ENCODE measurements around the gene COL23A1. TPM values are rescaled to one million over a fixed set of nuclear protein-coding genes. Genes with fewer than 3 reads are reported as not detected.

The COL23A1 gene
- total and polyA plus RNA-seq, 2 experiments from 2014 or later = 4.8 to 8.2 TPM

DNA sequence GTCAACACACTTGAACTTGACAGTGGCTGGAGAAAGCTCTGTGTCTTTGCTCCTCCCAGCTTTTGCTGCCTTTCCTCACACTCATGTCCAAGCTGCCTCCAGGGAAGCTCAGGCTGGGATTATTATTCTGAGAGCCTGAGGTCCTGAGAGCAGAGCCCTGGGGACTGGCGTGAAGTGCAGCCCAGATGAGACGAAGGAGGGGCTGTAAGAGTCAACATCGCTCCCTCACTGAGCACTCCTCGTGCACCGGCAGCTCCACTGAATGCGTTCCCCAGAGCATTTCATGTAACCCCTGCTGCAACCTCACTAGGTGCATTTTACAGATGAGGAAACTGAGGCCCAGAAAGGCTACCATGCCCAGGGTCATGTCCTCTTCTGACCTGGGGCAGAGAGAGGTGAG is 294.1 kb downstream of the COL23A1 start:
- DNase-seq (ENCODE audit: low spot score) = no peak
- H3K27me3 Mint-ChIP-seq (ENCODE audit: insufficient read depth, low read depth, poor library complexity) = peaks cover 4% of the 10 kb centered on the region
- Histone ChIP-seq H4K20me1 (replicated peaks; ENCODE audit: insufficient read depth) (no peaks in the 10 kb centered on the region), H3K9me2 (ENCODE audit: insufficient read depth) (peaks cover 4% of the 10 kb centered on the region; the same call in 1 of the 2 replicates), H3K27ac (ENCODE audit: low read depth) (no peak overlapping the region), H3F3A (replicated peaks; ENCODE audit: low read depth) (no peaks in the 10 kb centered on the region), H2AFZ (no peak overlapping the region), H3K4me3 (no peak overlapping the region), H3K4me1 (ENCODE audit: insufficient read depth) (no peaks in the 10 kb centered on the region), H3K79me2 (replicated peaks; ENCODE audit: insufficient read depth) (no peaks in the 10 kb centered on the region), H3K4me2 (no peak overlapping the region), H3K36me3 (ENCODE audit: insufficient read depth) (no peaks in the 10 kb centered on the region), H3K27me3 (ENCODE audit: insufficient read depth) (no peaks in the 10 kb centered on the region)
- no peak overlapping the region for H3K27ac Mint-ChIP-seq
- TF ChIP-seq JUNB (IDR thresholded peaks at IDR 0.05; ENCODE audit: unreplicated experiment) (no peak), EZH2phosphoT487 (IDR thresholded peaks at IDR 0.05; ENCODE audit: unreplicated experiment) (no peak), NANOG (IDR thresholded peaks at IDR 0.05; ENCODE audit: borderline replicate concordance) (no peak), POLR2AphosphoS5 (IDR thresholded peaks at IDR 0.05; ENCODE audit: low read depth) (no peak)
- TF ChIP-seq, protein P1, sequence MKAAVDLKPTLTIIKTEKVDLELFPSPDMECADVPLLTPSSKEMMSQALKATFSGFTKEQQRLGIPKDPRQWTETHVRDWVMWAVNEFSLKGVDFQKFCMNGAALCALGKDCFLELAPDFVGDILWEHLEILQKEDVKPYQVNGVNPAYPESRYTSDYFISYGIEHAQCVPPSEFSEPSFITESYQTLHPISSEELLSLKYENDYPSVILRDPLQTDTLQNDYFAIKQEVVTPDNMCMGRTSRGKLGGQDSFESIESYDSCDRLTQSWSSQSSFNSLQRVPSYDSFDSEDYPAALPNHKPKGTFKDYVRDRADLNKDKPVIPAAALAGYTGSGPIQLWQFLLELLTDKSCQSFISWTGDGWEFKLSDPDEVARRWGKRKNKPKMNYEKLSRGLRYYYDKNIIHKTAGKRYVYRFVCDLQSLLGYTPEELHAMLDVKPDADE (IDR thresholded peaks at IDR 0.05) = no peak
- no peak overlapping the region for H3K4me3 Mint-ChIP-seq
- H3K4me1 Mint-ChIP-seq = no peaks in the 10 kb centered on the region; the same call in 2 of the 3 replicates
- ATAC-seq = no peak
- H3K9me3 Mint-ChIP-seq = peaks cover 5% of the 10 kb centered on the region; the same call in 2 of the 3 replicates
- H3K36me3 Mint-ChIP-seq (ENCODE audit: low read depth) = no peaks in the 10 kb centered on the region

DNA sequence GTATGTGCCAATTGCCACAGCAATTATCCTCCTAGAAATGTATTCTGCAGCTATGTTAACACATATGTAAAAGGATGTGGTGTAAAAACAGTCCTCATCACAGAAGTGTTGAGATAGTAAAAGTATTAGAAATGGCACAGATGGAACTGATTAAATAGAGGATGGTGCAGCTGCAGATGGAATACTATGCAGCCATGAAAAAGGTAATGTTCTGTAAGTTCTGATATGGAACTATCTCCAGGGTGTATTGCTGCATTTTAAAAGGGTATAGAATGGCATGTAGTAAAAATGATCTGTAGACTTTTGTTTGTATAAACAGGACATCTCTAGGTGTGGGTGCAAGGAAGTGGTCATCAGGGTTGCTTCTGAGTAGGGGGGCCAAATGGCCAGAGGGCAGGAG is 294.6 kb downstream of the COL23A1 start:
- DNase-seq (ENCODE audit: low spot score) (no peak), ATAC-seq (no peak)
- Histone ChIP-seq H3K79me2 (replicated peaks; ENCODE audit: insufficient read depth) (no peaks in the 10 kb centered on the region), H3K36me3 (ENCODE audit: insufficient read depth) (no peaks in the 10 kb centered on the region), H3K4me3 (no peak overlapping the region), H3F3A (replicated peaks; ENCODE audit: low read depth) (no peaks in the 10 kb centered on the region), H3K9me2 (ENCODE audit: insufficient read depth) (peaks cover 4% of the 10 kb centered on the region; the same call in 1 of the 2 replicates), H3K27me3 (ENCODE audit: insufficient read depth) (no peaks in the 10 kb centered on the region), H3K4me1 (ENCODE audit: insufficient read depth) (no peaks in the 10 kb centered on the region), H2AFZ (no peak overlapping the region), H3K27ac (ENCODE audit: low read depth) (no peak overlapping the region), H3K4me2 (no peak overlapping the region), H4K20me1 (replicated peaks; ENCODE audit: insufficient read depth) (no peaks in the 10 kb centered on the region)
- no peak overlapping the region for H3K27ac Mint-ChIP-seq
- H3K36me3 Mint-ChIP-seq (ENCODE audit: low read depth) = no peaks in the 10 kb centered on the region
- H3K27me3 Mint-ChIP-seq (ENCODE audit: insufficient read depth, low read depth, poor library complexity) = peaks cover 4% of the 10 kb centered on the region
- H3K9me3 Mint-ChIP-seq = peaks cover 5% of the 10 kb centered on the region; the same call in 2 of the 3 replicates
- no peak overlapping the region for H3K4me3 Mint-ChIP-seq
- H3K4me1 Mint-ChIP-seq = no peaks in the 10 kb centered on the region; the same call in 2 of the 3 replicates
- TF ChIP-seq NANOG (IDR thresholded peaks at IDR 0.05; ENCODE audit: borderline replicate concordance) = no peak
- no peak for TF ChIP-seq ZNF331 (CRISPR knock-in tag; IDR thresholded peaks at IDR 0.05; ENCODE audit: low read depth)
- TF ChIP-seq, protein P1 (IDR thresholded peaks at IDR 0.05) = no peak
- no peak for TF ChIP-seq EZH2 (IDR thresholded peaks at IDR 0.05; ENCODE audit: low read depth, unreplicated experiment)
- TF ChIP-seq ZNF114 (CRISPR knock-in tag; IDR thresholded peaks at IDR 0.05) = no peak
- no peak for TF ChIP-seq POLR2AphosphoS5 (IDR thresholded peaks at IDR 0.05; ENCODE audit: low read depth)
- TF ChIP-seq, protein P2, sequence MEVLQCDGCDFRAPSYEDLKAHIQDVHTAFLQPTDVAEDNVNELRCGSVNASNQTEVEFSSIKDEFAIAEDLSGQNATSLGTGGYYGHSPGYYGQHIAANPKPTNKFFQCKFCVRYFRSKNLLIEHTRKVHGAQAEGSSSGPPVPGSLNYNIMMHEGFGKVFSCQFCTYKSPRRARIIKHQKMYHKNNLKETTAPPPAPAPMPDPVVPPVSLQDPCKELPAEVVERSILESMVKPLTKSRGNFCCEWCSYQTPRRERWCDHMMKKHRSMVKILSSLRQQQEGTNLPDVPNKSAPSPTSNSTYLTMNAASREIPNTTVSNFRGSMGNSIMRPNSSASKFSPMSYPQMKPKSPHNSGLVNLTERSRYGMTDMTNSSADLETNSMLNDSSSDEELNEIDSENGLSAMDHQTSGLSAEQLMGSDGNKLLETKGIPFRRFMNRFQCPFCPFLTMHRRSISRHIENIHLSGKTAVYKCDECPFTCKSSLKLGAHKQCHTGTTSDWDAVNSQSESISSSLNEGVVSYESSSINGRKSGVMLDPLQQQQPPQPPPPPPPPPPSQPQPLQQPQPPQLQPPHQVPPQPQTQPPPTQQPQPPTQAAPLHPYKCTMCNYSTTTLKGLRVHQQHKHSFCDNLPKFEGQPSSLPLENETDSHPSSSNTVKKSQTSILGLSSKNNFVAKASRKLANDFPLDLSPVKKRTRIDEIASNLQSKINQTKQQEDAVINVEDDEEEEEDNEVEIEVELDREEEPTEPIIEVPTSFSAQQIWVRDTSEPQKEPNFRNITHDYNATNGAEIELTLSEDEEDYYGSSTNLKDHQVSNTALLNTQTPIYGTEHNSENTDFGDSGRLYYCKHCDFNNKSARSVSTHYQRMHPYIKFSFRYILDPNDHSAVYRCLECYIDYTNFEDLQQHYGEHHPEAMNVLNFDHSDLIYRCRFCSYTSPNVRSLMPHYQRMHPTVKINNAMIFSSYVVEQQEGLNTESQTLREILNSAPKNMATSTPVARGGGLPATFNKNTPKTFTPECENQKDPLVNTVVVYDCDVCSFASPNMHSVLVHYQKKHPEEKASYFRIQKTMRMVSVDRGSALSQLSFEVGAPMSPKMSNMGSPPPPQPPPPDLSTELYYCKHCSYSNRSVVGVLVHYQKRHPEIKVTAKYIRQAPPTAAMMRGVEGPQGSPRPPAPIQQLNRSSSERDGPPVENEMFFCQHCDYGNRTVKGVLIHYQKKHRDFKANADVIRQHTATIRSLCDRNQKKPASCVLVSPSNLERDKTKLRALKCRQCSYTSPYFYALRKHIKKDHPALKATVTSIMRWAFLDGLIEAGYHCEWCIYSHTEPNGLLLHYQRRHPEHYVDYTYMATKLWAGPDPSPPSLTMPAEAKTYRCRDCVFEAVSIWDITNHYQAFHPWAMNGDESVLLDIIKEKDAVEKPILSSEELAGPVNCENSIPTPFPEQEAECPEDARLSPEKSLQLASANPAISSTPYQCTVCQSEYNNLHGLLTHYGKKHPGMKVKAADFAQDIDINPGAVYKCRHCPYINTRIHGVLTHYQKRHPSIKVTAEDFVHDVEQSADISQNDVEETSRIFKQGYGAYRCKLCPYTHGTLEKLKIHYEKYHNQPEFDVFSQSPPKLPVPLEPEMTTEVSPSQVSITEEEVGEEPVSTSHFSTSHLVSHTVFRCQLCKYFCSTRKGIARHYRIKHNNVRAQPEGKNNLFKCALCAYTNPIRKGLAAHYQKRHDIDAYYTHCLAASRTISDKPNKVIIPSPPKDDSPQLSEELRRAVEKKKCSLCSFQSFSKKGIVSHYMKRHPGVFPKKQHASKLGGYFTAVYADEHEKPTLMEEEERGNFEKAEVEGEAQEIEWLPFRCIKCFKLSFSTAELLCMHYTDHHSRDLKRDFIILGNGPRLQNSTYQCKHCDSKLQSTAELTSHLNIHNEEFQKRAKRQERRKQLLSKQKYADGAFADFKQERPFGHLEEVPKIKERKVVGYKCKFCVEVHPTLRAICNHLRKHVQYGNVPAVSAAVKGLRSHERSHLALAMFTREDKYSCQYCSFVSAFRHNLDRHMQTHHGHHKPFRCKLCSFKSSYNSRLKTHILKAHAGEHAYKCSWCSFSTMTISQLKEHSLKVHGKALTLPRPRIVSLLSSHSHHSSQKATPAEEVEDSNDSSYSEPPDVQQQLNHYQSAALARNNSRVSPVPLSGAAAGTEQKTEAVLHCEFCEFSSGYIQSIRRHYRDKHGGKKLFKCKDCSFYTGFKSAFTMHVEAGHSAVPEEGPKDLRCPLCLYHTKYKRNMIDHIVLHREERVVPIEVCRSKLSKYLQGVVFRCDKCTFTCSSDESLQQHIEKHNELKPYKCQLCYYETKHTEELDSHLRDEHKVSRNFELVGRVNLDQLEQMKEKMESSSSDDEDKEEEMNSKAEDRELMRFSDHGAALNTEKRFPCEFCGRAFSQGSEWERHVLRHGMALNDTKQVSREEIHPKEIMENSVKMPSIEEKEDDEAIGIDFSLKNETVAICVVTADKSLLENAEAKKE (CRISPR knock-in tag; IDR thresholded peaks at IDR 0.05) = no peak
- TF ChIP-seq, protein P3, sequence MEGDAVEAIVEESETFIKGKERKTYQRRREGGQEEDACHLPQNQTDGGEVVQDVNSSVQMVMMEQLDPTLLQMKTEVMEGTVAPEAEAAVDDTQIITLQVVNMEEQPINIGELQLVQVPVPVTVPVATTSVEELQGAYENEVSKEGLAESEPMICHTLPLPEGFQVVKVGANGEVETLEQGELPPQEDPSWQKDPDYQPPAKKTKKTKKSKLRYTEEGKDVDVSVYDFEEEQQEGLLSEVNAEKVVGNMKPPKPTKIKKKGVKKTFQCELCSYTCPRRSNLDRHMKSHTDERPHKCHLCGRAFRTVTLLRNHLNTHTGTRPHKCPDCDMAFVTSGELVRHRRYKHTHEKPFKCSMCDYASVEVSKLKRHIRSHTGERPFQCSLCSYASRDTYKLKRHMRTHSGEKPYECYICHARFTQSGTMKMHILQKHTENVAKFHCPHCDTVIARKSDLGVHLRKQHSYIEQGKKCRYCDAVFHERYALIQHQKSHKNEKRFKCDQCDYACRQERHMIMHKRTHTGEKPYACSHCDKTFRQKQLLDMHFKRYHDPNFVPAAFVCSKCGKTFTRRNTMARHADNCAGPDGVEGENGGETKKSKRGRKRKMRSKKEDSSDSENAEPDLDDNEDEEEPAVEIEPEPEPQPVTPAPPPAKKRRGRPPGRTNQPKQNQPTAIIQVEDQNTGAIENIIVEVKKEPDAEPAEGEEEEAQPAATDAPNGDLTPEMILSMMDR (conservative IDR thresholded peaks at IDR 0.05; ENCODE audit: low read depth in 2 of 2) = no peak
- TF ChIP-seq JUNB (IDR thresholded peaks at IDR 0.05; ENCODE audit: unreplicated experiment) = no peak

Measured in GM23338 (cell line).